WTC11 (cell line): Measurements from ENCODE around the gene ABTB2. TPM values are rescaled to one million over a fixed set of nuclear protein-coding genes. Genes with fewer than 3 reads are reported as not detected.

Experiments
- ATAC-seq: fragments of 200-7000 bp; cut with Tn5 transposase; 2 replicates; pipeline ENCODE4 v1.10.0; 2021; ENCODE audit warnings: mild to moderate bottlenecking, moderate library complexity
- CTCF ChIA-PET: fragments of 300-600 bp; sonication (Branson Sonifier 250); formaldehyde crosslinking; loops from one replicate; lab custom pipeline; 2021; ENCODE audit warnings: antibody characterized with exemption; lab: Charles Lee
- POLR2A ChIA-PET: fragments of 350-600 bp; sonication (Branson Sonifier 250); formaldehyde crosslinking; loops from one replicate; lab custom pipeline; 2021; ENCODE audit warnings: antibody characterized with exemption; lab: Charles Lee
- DNase-seq: peaks from one replicate; pipeline ENCODE4 v3.0.0; 2021; ENCODE audit warnings: low spot score
- H3K27ac Mint-ChIP-seq: 2 replicates; pipeline ENCODE4 v1.8.0; 2021; ENCODE audit warnings: mixed read lengths
- H3K27me3 Mint-ChIP-seq: 2 replicates; pipeline ENCODE4 v1.8.0; 2021; ENCODE audit warnings: low read depth, mild to moderate bottlenecking, moderate library complexity, mixed read lengths
- H3K36me3 Mint-ChIP-seq: 2 replicates; pipeline ENCODE4 v1.8.0; 2021; ENCODE audit warnings: mixed read lengths
- H3K4me1 Mint-ChIP-seq: 2 replicates; pipeline ENCODE4 v1.8.0; 2022; ENCODE audit warnings: mixed read lengths
- H3K4me3 Mint-ChIP-seq: 2 replicates; pipeline ENCODE4 v1.8.0; 2021; ENCODE audit warnings: mild to moderate bottlenecking, moderate library complexity, mixed read lengths
- H3K9me3 Mint-ChIP-seq: 2 replicates; pipeline ENCODE4 v1.8.0; 2021; ENCODE audit warnings: mixed read lengths
- CREM ChIP-seq: sonication (generic); formaldehyde crosslinking; IDR thresholded peaks from 2 replicates; pipeline ENCODE4 v1.8.1; 2022; ENCODE audit warnings: mild to moderate bottlenecking, missing genetic modification reagents, moderate library complexity
- FOXP1 ChIP-seq: sonication (generic); formaldehyde crosslinking; IDR thresholded peaks from 2 replicates; pipeline ENCODE4 v1.8.0; 2022; ENCODE audit warnings: missing genetic modification reagents, mild to moderate bottlenecking, moderate library complexity, borderline replicate concordance
- GABPB1 ChIP-seq: sonication (generic); formaldehyde crosslinking; IDR thresholded peaks from 2 replicates; pipeline ENCODE4 v1.8.1; 2023; ENCODE audit warnings: mild to moderate bottlenecking, missing genetic modification reagents
- KAT7 ChIP-seq: sonication (generic); formaldehyde crosslinking; IDR thresholded peaks from 2 replicates; pipeline ENCODE4 v1.8.1; 2023; ENCODE audit warnings: missing genetic modification reagents, mild to moderate bottlenecking, borderline replicate concordance
- NFATC4 ChIP-seq: fragments of 250-450 bp; sonication (Bioruptor Pico); IDR thresholded peaks from 2 replicates; pipeline ENCODE4 v1.9.0; 2021; ENCODE audit warnings: mild to moderate bottlenecking
- NR1H2 ChIP-seq: sonication (generic); formaldehyde crosslinking; IDR thresholded peaks from 2 replicates; pipeline ENCODE4 v1.9.0; 2021; ENCODE audit warnings: mild to moderate bottlenecking, moderate library complexity, missing genetic modification reagents
- SOX15 ChIP-seq: fragments of 250-450 bp; sonication (Bioruptor Pico); IDR thresholded peaks from 2 replicates; pipeline ENCODE4 v1.9.0; 2021; ENCODE audit warnings: mild to moderate bottlenecking
- TEAD4 ChIP-seq: sonication (generic); formaldehyde crosslinking; IDR thresholded peaks from 2 replicates; pipeline ENCODE4 v1.8.0; 2022; ENCODE audit warnings: mild to moderate bottlenecking, missing genetic modification reagents
- TP53 ChIP-seq: sonication (generic); formaldehyde crosslinking; IDR thresholded peaks from 2 replicates; pipeline ENCODE4 v1.8.1; 2023; ENCODE audit warnings: mild to moderate bottlenecking, missing genetic modification reagents
- ZBTB21 ChIP-seq: sonication (generic); formaldehyde crosslinking; IDR thresholded peaks from 2 replicates; pipeline ENCODE4 v1.8.1; 2023; ENCODE audit warnings: mild to moderate bottlenecking, missing genetic modification reagents, borderline replicate concordance
- ZMAT4 ChIP-seq: fragments of 250-450 bp; sonication (Bioruptor Pico); IDR thresholded peaks from 2 replicates; pipeline ENCODE4 v1.9.0; 2021; ENCODE audit warnings: mild to moderate bottlenecking
- ZNF263 ChIP-seq: sonication (generic); formaldehyde crosslinking; IDR thresholded peaks from 2 replicates; pipeline ENCODE4 v1.8.1; 2022; ENCODE audit warnings: low read depth, mild to moderate bottlenecking, moderate library complexity, missing genetic modification reagents
- ZNF671 ChIP-seq: fragments of 250-450 bp; sonication (Bioruptor Pico); IDR thresholded peaks from 2 replicates; pipeline ENCODE4 v1.8.0; 2021; ENCODE audit warnings: mild to moderate bottlenecking
- ZSCAN18 ChIP-seq: fragments of 250-450 bp; sonication (Bioruptor Pico); IDR thresholded peaks from 2 replicates; pipeline ENCODE4 v2.1.2; 2022; ENCODE audit warnings: mild to moderate bottlenecking, moderate library complexity
- total RNA-seq: library from RNA; stranded (reverse); gene quantifications from 3 replicates; pipeline ENCODE4 v1.2.3, GENCODE V29; 2021
- TF ChIP-seq, protein P1 (sequence below): sonication (generic); formaldehyde crosslinking; IDR thresholded peaks from 2 replicates; pipeline ENCODE4 v1.8.0; 2023; ENCODE audit warnings: missing genetic modification reagents, mild to moderate bottlenecking, borderline replicate concordance
- TF ChIP-seq, protein P2 (sequence below): sonication (generic); formaldehyde crosslinking; IDR thresholded peaks from 2 replicates; pipeline ENCODE4 v1.8.1; 2023; ENCODE audit warnings: mild to moderate bottlenecking, missing genetic modification reagents

The ABTB2 gene
- total RNA-seq, 1 experiment from 2014 or later, result 12.8 TPM

- TF ChIP-seq, protein P1, sequence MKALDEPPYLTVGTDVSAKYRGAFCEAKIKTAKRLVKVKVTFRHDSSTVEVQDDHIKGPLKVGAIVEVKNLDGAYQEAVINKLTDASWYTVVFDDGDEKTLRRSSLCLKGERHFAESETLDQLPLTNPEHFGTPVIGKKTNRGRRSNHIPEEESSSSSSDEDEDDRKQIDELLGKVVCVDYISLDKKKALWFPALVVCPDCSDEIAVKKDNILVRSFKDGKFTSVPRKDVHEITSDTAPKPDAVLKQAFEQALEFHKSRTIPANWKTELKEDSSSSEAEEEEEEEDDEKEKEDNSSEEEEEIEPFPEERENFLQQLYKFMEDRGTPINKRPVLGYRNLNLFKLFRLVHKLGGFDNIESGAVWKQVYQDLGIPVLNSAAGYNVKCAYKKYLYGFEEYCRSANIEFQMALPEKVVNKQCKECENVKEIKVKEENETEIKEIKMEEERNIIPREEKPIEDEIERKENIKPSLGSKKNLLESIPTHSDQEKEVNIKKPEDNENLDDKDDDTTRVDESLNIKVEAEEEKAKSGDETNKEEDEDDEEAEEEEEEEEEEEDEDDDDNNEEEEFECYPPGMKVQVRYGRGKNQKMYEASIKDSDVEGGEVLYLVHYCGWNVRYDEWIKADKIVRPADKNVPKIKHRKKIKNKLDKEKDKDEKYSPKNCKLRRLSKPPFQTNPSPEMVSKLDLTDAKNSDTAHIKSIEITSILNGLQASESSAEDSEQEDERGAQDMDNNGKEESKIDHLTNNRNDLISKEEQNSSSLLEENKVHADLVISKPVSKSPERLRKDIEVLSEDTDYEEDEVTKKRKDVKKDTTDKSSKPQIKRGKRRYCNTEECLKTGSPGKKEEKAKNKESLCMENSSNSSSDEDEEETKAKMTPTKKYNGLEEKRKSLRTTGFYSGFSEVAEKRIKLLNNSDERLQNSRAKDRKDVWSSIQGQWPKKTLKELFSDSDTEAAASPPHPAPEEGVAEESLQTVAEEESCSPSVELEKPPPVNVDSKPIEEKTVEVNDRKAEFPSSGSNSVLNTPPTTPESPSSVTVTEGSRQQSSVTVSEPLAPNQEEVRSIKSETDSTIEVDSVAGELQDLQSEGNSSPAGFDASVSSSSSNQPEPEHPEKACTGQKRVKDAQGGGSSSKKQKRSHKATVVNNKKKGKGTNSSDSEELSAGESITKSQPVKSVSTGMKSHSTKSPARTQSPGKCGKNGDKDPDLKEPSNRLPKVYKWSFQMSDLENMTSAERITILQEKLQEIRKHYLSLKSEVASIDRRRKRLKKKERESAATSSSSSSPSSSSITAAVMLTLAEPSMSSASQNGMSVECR (CRISPR knock-in tag), result no peak
- TF ChIP-seq, protein P2, sequence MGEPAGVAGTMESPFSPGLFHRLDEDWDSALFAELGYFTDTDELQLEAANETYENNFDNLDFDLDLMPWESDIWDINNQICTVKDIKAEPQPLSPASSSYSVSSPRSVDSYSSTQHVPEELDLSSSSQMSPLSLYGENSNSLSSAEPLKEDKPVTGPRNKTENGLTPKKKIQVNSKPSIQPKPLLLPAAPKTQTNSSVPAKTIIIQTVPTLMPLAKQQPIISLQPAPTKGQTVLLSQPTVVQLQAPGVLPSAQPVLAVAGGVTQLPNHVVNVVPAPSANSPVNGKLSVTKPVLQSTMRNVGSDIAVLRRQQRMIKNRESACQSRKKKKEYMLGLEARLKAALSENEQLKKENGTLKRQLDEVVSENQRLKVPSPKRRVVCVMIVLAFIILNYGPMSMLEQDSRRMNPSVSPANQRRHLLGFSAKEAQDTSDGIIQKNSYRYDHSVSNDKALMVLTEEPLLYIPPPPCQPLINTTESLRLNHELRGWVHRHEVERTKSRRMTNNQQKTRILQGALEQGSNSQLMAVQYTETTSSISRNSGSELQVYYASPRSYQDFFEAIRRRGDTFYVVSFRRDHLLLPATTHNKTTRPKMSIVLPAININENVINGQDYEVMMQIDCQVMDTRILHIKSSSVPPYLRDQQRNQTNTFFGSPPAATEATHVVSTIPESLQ (CRISPR knock-in tag), result no peak
- no peak for TF ChIP-seq ZSCAN18
- no peak for TF ChIP-seq NFATC4 (CRISPR knock-in tag)
- no peak for TF ChIP-seq ZBTB21
- TF ChIP-seq TP53 (CRISPR knock-in tag), result no peak
- TF ChIP-seq SOX15 (CRISPR knock-in tag), result no peak
Measured at GRCh38 chr11:34238966-34239365, 118.8 kb downstream of the ABTB2 start (continued).

DNA sequence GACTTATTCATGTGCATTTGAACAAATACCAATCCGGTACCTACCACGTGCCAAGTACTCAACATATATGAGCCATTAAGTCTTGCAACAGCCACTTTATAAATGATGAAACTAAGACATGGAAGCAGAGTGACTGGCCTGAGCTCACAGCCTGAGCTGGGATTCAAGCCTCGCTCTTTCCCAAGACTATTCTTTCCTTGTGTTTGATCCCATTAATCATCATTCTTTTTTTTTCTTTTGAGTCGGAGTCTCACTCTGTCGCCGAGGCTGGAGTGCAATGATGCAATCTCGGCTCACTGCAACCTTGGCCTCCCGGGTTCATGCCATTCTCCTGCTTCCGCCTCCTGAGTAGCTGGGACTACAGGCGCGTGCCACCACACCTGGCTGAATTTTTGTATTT is 119.3 kb downstream of the ABTB2 start:
- ATAC-seq, result no peak
- Mint-ChIP-seq H3K4me1 (peaks cover 41% of the 10 kb centered on the region), H3K27ac (no peak overlapping the region), H3K9me3 (no peaks in the 10 kb centered on the region), H3K4me3 (no peak overlapping the region), H3K27me3 (no peaks in the 10 kb centered on the region), H3K36me3 (no peaks in the 10 kb centered on the region)
- CTCF ChIA-PET, result interaction anchor here (1.3 to 3.3 kb wide), 3 partner anchors 13 to 119 kb away, joined by 5 to 20 read pairs (median 5); partner anchors contain the start of gene ABTB2
- POLR2A ChIA-PET, result no interaction called here
- no peak for DNase-seq
- TF ChIP-seq GABPB1 (no peak), TEAD4 (CRISPR knock-in tag) (no peak), FOXP1 (CRISPR knock-in tag) (no peak), ZMAT4 (CRISPR knock-in tag) (no peak), ZSCAN18 (no peak), NR1H2 (no peak), ZNF671 (CRISPR knock-in tag) (no peak), CREM (CRISPR knock-in tag) (no peak), ZNF263 (CRISPR knock-in tag) (no peak), KAT7 (CRISPR knock-in tag) (no peak), NFATC4 (CRISPR knock-in tag) (no peak)
- TF ChIP-seq, protein P2 (CRISPR knock-in tag), result no peak
- TF ChIP-seq, all 79 proteins: peak for 0
